ENCODE measurements around the gene ADAMTS19.

DNA sequence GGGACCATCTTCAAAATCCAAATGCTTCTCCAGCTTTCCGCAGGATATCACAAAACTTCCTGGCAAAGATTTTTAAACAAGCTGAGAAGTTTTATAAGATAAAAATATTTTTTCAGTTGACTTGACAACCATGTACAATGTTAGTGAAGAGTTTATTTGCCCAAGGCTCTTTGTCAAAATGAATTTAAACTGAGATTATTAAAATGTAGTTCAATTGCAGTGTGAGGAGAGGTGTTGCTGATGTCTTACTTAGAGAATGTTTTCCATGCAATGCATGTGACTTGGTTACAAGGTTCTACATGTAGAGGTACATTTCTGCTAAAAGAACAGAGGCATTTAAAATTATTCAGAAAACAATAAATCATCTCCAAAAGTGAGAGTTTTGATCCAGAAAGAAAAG lies 156.4 kb downstream of the ADAMTS19 start:
- no peak for TF ChIP-seq BACH2 (CRISPR knock-in tag; IDR thresholded peaks at IDR 0.05; ENCODE audit: borderline replicate concordance)
- TF ChIP-seq OSR1 (CRISPR knock-in tag; IDR thresholded peaks at IDR 0.05), result no peak
- no peak for TF ChIP-seq ZFP3 (CRISPR knock-in tag; IDR thresholded peaks at IDR 0.05)
- TF ChIP-seq, protein P1, sequence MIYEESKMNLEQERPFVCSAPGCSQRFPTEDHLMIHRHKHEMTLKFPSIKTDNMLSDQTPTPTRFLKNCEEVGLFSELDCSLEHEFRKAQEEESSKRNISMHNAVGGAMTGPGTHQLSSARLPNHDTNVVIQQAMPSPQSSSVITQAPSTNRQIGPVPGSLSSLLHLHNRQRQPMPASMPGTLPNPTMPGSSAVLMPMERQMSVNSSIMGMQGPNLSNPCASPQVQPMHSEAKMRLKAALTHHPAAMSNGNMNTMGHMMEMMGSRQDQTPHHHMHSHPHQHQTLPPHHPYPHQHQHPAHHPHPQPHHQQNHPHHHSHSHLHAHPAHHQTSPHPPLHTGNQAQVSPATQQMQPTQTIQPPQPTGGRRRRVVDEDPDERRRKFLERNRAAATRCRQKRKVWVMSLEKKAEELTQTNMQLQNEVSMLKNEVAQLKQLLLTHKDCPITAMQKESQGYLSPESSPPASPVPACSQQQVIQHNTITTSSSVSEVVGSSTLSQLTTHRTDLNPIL (CRISPR knock-in tag; IDR thresholded peaks at IDR 0.05; ENCODE audit: low read depth), result no peak
- no peak for TF ChIP-seq SNAI2 (CRISPR knock-in tag; IDR thresholded peaks at IDR 0.05)
- TF ChIP-seq ZNF70 (CRISPR knock-in tag; IDR thresholded peaks at IDR 0.05), result no peak
- no peak for TF ChIP-seq RARB (CRISPR knock-in tag; IDR thresholded peaks at IDR 0.05)
- TF ChIP-seq ZC3H10 (CRISPR knock-in tag; IDR thresholded peaks at IDR 0.05), result no peak
- TF ChIP-seq, protein P2, sequence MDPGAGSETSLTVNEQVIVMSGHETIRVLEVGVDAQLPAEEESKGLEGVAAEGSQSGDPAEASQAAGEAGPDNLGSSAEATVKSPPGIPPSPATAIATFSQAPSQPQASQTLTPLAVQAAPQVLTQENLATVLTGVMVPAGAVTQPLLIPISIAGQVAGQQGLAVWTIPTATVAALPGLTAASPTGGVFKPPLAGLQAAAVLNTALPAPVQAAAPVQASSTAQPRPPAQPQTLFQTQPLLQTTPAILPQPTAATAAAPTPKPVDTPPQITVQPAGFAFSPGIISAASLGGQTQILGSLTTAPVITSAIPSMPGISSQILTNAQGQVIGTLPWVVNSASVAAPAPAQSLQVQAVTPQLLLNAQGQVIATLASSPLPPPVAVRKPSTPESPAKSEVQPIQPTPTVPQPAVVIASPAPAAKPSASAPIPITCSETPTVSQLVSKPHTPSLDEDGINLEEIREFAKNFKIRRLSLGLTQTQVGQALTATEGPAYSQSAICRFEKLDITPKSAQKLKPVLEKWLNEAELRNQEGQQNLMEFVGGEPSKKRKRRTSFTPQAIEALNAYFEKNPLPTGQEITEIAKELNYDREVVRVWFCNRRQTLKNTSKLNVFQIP (CRISPR knock-in tag; IDR thresholded peaks at IDR 0.05; ENCODE audit: borderline replicate concordance, low read depth), result no peak
- no peak for TF ChIP-seq GLIS3 (CRISPR knock-in tag; IDR thresholded peaks at IDR 0.05)
- TF ChIP-seq, protein P3, sequence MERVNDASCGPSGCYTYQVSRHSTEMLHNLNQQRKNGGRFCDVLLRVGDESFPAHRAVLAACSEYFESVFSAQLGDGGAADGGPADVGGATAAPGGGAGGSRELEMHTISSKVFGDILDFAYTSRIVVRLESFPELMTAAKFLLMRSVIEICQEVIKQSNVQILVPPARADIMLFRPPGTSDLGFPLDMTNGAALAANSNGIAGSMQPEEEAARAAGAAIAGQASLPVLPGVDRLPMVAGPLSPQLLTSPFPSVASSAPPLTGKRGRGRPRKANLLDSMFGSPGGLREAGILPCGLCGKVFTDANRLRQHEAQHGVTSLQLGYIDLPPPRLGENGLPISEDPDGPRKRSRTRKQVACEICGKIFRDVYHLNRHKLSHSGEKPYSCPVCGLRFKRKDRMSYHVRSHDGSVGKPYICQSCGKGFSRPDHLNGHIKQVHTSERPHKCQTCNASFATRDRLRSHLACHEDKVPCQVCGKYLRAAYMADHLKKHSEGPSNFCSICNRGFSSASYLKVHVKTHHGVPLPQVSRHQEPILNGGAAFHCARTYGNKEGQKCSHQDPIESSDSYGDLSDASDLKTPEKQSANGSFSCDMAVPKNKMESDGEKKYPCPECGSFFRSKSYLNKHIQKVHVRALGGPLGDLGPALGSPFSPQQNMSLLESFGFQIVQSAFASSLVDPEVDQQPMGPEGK (CRISPR knock-in tag; IDR thresholded peaks at IDR 0.05; ENCODE audit: borderline replicate concordance), result no peak

Data from SK-N-SH treated with all-trans-retinoic acid at 6 μM for 48 hours (cell line).